Stimulated activated CD4-positive, alpha-beta T cell treated with anti-CD3 and anti-CD28 coated beads, Interleukin-12 subunit alpha, Interleukin-12 subunit beta, amount 100 ng/mL, for 48 hours (primary cell): ENCODE data around the gene EPM2AIP1.
"Not testable (repeated sequence)": the region's sequence is repeated elsewhere in the genome, so short reads cannot be mapped to it uniquely, and the experiment has no call there.

Experiments
- DNase-seq, 3 donors: peaks; one replicate each; pipeline ENCODE4 v3.0.0-alpha.2; 2020; ENCODE audit warnings: low read depth in 2 of 3, low spot score in 1 of 3

EPM2AIP1 gene

GRCh38 chr3:36954452-36955134, 38.3 kb downstream of the EPM2AIP1 start:
- DNase-seq, result no peak

- not testable (repeated sequence) for DNase-seq
These were observed 45.1 kb downstream of the EPM2AIP1 start for GRCh38 chr3:36947814-36948213.

GRCh38 chr3:36945333-36945980, 47.5 kb downstream of the EPM2AIP1 start:
- DNase-seq, result no peak

GRCh38 chr3:36944641-36945270, 48.2 kb downstream of the EPM2AIP1 start, which contains the start of gene TRANK1:
Gene TRANK1 (minus strand): TSS chr3:36945054. CDS start chr3:36944809, 245 bp downstream.
- peak; percentile 63 to 64 (median 64) for DNase-seq

GRCh38 chr3:36944012-36944640, 48.8 kb downstream of the EPM2AIP1 start:
- peak in 2 of 3 donors; percentile 16 to 19 for DNase-seq

- DNase-seq, result no peak
These were observed 49.3 kb downstream of the EPM2AIP1 start for GRCh38 chr3:36943601-36944000.

- DNase-seq, result no peak
These were observed 50.2 kb downstream of the EPM2AIP1 start for GRCh38 chr3:36942638-36943248.

GRCh38 chr3:36941658-36942057, 51.3 kb downstream of the EPM2AIP1 start:
- no peak for DNase-seq

- no peak for DNase-seq
These were observed 51.8 kb downstream of the EPM2AIP1 start for GRCh38 chr3:36941162-36941561.

- no peak for DNase-seq
These were observed 55.4 kb downstream of the EPM2AIP1 start for GRCh38 chr3:36937492-36937891.
